GM19238 (cell line): ENCODE measurements around the gene GPATCH4.
"Not testable (repeated sequence)": the region's sequence is repeated elsewhere in the genome, so short reads cannot be mapped to it uniquely, and the experiment has no call there.

ENCODE experiments used
- DNase-seq: peaks from one replicate; pipeline ENCODE4 v3.0.0; 2011; ENCODE audit warnings: low spot score; ENCODE audit not compliant: insufficient read length

Gene GPATCH4

GRCh38 chr1:156601122-156601830, at the start of gene GPATCH4:
TSS of gene GPATCH4 (minus strand) at chr1:156601479.
- peak; percentile 56 for DNase-seq

- DNase-seq = no peak
Observed at GRCh38 chr1:156648951-156649350, 47.7 kb upstream of the GPATCH4 start.

- no peak for DNase-seq
Observed at GRCh38 chr1:156648496-156648895, 47.2 kb upstream of the GPATCH4 start.

- no peak for DNase-seq
Observed at GRCh38 chr1:156647351-156647750, 46.1 kb upstream of the GPATCH4 start.

GRCh38 chr1:156646738-156647211, 45.5 kb upstream of the GPATCH4 start:
- no peak for DNase-seq

GRCh38 chr1:156645666-156646065, 44.4 kb upstream of the GPATCH4 start:
- DNase-seq = no peak

GRCh38 chr1:156645056-156645455, 43.8 kb upstream of the GPATCH4 start:
- DNase-seq = no peak

GRCh38 chr1:156644640-156645039, 43.4 kb upstream of the GPATCH4 start:
- no peak for DNase-seq

- DNase-seq = no peak
Observed at GRCh38 chr1:156644146-156644545, 42.9 kb upstream of the GPATCH4 start.

GRCh38 chr1:156643778-156644092, 42.5 kb upstream of the GPATCH4 start:
- peak; percentile 58 for DNase-seq

- DNase-seq = no peak
Observed at GRCh38 chr1:156643049-156643777, 41.9 kb upstream of the GPATCH4 start.

GRCh38 chr1:156642265-156643048, 41.2 kb upstream of the GPATCH4 start:
- no peak for DNase-seq

GRCh38 chr1:156641761-156642264, 40.5 kb upstream of the GPATCH4 start, which contains the start of gene BCAN:
TSS of gene BCAN (plus strand) at chr1:156642117. CDS start at chr1:156646055, 3,938 bp downstream.
- no peak for DNase-seq

GRCh38 chr1:156640842-156641706, 39.8 kb upstream of the GPATCH4 start:
- DNase-seq = no peak

GRCh38 chr1:156639601-156640101, 38.4 kb upstream of the GPATCH4 start:
- DNase-seq = no peak

GRCh38 chr1:156638189-156638985, 37.1 kb upstream of the GPATCH4 start:
- no peak for DNase-seq

GRCh38 chr1:156632355-156632754, 31.1 kb upstream of the GPATCH4 start:
- DNase-seq = no peak

GRCh38 chr1:156631152-156631551, 29.9 kb upstream of the GPATCH4 start:
- not testable (repeated sequence) for DNase-seq

- DNase-seq = no peak
Observed at GRCh38 chr1:156629823-156630449, 28.7 kb upstream of the GPATCH4 start.
